Fibroblast of skin of scalp (primary cell): ENCODE measurements around the gene RFC2.
"Not testable (repeated sequence)": the region's sequence is repeated elsewhere in the genome, so short reads cannot be mapped to it uniquely, and the experiment has no call there.

Source experiments
- DNase-seq: peaks from one replicate; pipeline ENCODE4 v3.0.0-alpha.2; 2013

Gene RFC2

GRCh38 chr7:74216361-74216761 lies 37.8 kb downstream of the RFC2 start:
- DNase-seq: no peak

GRCh38 chr7:74215921-74216320 lies 38.3 kb downstream of the RFC2 start:
- DNase-seq: no peak

DNA sequence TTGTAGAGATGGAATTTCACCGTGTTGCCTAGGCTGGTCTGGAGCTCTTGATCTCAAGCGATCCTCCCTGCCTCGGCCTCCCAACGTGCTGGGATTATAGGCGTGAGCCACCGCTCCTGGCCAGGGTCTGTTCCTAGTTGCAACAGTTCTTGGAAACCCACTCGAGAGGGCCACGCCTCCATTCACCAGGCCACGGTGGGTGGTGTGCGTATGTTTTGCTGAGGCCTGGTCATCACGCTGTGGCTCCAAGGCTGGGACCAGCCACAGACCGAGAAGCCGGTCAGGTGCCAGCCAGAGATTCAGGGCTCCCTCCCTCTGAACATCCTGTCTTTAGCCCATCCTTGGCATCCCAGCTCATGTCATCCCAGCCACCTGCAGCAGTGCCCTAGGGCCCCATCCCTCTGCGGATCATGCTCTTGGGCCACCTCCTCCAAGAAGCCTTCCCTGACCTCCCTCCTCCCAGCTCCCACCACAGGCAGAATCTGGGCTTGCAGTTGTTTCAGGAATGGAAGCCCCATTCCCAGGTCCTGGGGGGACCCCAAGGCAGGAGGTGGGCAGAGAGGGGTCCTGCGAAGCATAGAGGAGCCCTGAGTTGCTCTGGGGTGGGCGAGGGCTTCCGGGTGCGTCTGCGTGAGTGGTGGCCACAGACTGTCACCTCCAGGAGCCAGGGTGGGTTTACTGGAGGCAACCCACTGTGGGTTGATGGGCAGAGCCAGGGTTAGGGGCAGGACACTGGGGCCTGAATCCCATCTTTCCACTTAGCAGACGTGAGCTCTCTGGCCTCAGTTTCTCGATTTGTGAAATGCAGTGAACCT lies 39.2 kb downstream of the RFC2 start:
- no peak for DNase-seq

DNA sequence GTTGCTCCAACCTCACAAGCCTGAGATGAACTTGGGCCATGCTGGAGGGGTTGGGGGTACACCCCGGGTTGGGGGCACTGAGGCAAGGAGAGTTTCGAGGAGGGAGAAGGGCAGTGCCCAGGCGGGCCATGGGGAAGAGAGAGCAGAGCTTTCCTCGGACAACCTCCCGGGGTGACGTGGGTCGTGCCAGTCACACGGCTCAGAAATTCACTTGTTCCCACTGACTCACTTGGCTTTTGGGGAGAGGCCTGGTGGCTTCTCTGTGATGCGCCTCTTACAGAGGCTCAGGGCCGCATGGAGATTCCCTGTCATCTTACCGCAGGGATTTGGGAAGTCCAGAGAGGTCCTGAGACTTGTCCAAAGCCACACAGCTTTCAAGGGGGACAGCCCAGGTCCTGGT lies 41.5 kb downstream of the RFC2 start:
- no peak for DNase-seq

DNA sequence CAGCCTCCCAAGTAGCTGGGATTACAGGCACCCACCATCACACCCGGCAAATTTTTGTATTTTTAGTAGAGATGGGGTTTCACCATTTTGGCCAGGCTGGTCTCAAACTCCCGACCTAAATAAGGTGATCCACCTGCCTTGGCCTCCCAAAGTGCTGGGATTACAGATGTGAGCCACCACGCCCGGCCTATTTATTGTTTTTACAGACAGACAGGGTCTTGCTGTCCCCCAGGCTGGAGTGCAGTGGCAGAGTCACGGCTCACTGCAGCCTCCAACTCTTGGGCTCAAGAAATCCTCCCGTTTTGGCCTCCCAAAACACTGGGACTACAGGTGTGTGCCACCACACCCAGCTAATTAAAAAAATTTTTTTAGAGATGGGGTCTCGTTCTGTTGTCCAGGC lies 46.0 kb downstream of the RFC2 start:
- DNase-seq: not testable (repeated sequence)

DNA sequence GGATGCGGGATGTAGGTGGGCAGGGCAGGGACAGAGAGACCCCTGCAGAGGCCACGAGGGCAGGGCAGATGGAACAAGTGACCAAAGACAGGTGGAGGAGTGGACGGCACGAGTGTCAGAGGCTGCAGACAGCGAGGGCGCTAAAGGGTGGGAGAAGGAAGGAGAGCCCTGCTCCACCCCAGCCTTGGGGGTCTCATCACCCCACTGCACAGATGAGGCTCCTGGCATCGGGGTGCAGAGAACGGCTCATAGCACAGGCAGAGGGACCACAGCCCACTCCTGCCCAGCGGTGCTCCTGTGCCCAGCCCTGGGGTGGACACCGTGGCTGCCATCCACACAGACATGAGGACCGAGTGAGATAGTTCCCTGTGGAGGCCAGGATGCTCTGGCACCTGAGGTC lies 46.6 kb downstream of the RFC2 start:
- no peak for DNase-seq

- DNase-seq: peak; percentile 61
These were observed 47.5 kb downstream of the RFC2 start for GRCh38 chr7:74206589-74207120.

GRCh38 chr7:74206052-74206451 lies 48.1 kb downstream of the RFC2 start:
- DNase-seq: not testable (repeated sequence)

- DNase-seq: no peak
These were observed 50.1 kb downstream of the RFC2 start for GRCh38 chr7:74203956-74204618.

DNA sequence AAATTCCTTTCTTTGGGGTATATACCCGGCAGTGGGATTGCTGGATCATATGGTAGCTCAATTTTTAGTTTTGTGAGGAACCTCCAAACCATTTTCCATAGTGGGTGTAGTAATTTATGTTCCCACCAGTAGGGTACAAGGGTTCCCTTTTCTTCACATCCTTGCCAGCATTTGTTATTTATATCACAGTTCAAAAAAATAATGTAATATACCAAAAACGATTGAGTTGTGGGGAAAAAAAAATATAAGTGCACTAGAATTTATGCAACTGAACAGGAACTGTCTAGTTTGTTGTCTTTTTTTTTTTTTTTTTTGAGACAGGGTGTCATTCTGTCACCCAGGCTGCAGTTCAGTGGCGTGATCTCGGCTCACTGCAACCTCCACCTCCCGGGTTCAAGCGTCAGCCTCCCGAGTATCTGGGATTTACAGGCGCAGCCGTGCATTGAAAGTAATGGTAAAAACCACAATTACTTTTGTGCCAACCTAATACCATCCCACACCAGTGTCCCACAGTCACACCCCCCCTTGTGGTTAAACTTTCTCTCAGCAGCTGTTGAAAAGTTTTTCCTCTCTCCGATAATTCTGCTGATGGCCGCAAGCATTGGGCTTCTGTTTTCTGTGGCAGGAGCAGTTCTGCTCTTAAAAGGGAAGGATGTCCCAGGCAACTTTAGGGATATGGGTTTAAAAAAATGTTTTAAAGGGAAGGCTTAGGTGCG lies 51.2 kb downstream of the RFC2 start:
- DNase-seq: peak; percentile 66

GRCh38 chr7:74199551-74200355 lies 54.4 kb downstream of the RFC2 start:
- DNase-seq: peak; percentile 27

- DNase-seq: no peak
These were observed 56.6 kb downstream of the RFC2 start for GRCh38 chr7:74197449-74198124.

DNA sequence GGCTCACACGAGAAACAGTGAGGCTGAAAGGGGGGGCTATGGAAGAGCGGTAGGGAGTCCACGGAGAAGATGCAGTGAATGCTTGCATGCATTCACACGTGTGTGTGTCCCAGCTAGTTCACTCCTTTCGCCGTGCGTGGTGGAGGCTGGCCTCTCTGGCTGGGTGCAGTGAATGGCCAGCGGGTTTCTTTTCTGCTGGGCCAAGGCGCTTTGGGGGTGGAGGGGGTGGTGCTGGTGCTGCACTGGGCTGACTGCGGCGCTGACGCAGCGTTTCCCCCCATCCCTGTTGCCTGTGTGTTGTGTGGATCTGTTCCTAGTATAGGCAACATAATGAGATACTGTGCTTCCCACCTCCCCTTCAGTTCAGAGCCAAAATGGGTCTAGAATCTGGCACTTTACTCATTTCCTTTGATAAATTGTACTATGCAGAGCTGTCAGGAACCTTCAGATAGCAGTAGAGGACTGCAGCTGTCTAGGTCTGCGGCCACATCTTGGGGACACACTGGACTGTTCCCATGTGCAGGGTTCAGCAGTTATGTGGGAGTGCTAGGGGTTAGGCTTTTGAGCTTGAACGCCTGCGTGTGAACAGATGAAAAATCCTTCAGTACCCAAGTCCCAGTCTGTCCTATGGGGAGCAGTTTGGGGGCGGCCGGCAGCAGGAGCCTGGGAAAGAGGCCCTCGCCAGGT lies 58.1 kb downstream of the RFC2 start:
- DNase-seq: not testable (repeated sequence)

DNA sequence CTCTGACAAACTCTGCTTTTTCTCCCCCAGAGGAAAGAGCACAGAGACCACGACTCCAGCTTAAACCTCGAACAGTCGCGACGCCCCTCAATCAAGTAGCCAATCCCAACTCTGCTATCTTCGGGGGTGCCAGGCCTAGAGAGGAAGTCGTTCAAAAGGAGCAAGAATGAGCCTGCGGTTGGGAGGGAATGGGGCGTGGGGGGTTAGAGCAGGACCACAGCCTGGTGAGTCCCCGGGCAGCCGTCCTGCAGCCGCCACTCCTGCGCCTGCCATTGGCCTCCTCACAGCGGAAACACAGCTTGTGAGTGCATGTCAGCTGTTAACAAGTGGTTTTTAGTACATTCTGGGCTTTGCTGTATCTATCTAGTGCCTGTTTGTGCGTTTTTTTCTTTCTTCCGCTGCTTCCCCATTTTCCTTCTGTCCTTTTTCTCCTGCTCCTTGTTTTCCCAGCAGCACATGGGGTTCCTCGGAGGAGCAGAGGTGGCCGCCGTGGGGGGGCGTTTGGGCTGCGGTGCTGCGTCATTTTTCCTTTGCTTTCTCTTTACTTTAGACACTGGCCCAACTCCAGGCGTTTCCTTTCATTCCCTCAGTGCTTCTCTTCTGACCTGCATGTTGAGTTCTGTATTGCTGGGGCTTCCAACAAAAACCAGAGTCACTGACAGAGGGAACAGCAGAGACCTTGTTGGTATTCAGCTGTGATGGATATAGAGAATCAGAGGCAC lies 58.9 kb downstream of the RFC2 start:
- DNase-seq: not testable (repeated sequence)

GRCh38 chr7:74194686-74195085 lies 59.5 kb downstream of the RFC2 start:
- DNase-seq: no peak

DNA sequence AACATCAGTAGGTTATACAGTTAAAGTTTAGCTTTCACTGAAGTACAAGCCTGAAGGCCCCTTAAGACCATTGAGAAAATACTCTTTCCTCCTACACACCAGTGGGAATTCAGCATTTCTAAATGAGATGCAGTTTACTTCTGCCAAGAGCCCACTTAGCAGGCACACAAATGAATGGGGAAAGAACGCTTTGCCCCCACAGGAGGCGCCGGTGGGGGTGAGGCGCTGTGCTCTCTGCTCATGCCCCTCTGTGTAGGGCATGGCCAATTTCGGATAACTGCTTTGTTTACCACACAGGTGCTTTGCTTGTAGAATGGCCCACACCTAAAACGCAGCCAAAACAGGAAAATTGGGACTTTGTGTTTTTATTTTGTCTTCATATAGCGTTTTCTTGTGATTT lies 60.3 kb downstream of the RFC2 start:
- DNase-seq: no peak

DNA sequence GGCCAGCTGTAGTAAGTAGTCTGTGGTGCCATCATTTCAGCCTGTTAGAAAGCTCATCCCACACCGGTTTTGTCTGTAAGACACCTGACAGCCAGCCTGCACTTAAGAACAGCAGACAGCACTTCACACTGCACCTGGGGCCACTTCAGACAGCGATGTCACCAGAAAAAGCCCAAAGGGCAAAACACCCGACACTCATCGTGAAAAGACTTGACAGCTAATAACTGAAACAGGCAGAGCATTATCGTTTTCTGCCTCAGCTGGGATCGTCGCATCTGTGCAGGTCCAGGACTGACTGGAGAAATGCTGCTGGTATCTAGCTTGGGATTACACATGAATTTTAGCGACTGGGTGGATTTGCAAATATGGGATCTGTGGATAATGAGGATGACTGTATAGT lies 61.1 kb downstream of the RFC2 start:
- DNase-seq: no peak

DNA sequence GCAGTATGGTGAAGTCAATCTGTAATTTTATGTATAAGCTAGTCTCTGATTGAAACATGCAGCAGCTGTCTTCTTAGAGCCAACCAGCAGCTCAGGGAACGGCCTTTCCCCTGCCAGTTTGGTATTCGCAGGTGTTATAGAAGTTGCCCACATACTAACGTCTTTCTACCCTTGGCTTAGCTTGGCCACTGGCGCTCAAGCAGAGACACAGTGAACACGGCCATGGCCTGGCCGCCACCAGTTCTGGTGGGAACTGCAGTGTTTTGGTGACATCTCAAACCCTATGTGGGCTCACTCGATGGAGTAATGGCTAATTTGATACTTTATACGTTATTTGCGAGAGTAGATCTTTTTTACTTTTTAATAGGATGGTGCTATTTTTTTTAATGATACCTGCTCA lies 63.0 kb downstream of the RFC2 start:
- no peak for DNase-seq

DNA sequence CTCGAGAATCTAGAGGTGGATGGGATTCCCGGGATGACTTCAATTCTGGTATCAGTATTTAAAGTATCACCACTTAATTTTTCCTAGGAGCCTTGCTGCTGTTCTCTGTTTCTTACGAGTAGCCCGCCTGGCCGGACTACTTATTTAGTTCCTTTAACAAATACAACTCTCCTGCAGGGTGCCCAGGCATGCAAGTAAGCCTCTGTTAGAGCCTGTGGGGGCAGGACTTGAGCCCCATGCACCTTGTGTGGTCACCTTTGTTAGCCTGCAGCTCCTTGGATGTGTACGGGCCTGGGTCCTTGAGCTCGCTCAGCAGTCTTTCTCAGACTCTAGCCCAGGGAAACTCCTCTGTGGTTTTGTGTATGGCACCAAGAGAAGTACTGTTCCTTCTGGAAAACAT lies 63.9 kb downstream of the RFC2 start:
- DNase-seq: no peak

DNA sequence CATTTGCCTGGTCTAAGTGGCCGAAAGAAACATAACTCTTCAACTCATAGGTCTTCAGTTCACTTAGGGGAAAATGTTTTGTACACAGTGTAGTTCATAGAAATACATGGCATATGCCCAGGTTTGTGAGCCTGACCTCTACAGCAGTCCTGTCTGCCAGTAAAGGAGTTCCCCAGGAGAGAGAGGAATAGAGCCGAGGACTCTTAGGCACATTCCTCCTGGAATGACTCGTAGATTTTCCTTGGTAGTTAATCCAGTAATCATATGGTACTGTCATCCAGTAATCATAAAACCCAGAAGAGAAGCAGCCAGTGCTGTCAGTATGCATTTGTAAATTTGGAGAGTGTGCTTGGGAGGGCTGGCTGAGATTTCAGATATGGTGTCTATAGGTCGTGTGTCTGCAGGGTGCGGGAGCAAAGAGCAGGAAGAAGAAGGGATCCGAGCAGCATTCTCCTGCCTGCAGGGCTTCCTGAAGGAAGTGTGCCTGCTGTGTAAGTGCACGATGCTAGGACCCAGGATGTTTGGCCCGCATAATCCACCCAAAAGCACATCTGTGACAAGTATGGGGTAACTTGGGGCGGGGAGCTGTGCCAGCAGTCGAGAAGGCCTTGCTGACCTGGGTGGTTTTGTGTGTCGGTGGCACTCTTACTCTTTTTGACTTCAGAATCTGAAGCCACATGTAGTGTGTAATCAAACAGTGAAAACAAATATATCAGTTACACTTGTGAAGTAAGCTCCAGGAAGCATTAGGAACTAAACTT lies 66.1 kb downstream of the RFC2 start:
- peak; percentile 66 for DNase-seq
